Small intestine (tissue), 7 donors: ENCODE data around the gene CCT6B. TPM values are rescaled to one million over a fixed set of nuclear protein-coding genes. Genes with fewer than 3 reads are reported as not detected.

Experiments used
- DNase-seq, 2 donors: peaks; one replicate each; pipeline versions ENCODE4 v3.0.0 to v3.0.0-alpha.2; 2013
- FAIRE-seq: peaks from 2 replicates; lab custom pipeline; 2012; peaks lifted over from hg19 to GRCh38; lab: Jason Lieb, UNC
- H3K27ac ChIP-seq, 3 donors: one replicate each; pipeline ENCODE4 v1.5.1; 2013; ENCODE audit warnings: low read length in 2 of 3, mild to moderate bottlenecking in 2 of 3, control low read depth in 1 of 3, inconsistent platforms in 1 of 3, low read depth in 1 of 3, moderate library complexity in 1 of 3
- H3K27me3 ChIP-seq, 3 donors: one replicate each; pipeline ENCODE4 v1.6.1; 2013; ENCODE audit warnings: low read length in 3 of 3, inconsistent platforms in 1 of 3; ENCODE audit not compliant: control insufficient read depth in 3 of 3, insufficient read depth in 3 of 3
- H3K36me3 ChIP-seq, 3 donors: one replicate each; pipeline ENCODE4 v1.6.1; 2013; ENCODE audit warnings: low read length in 3 of 3, inconsistent platforms in 1 of 3, low read depth in 1 of 3, mild to moderate bottlenecking in 1 of 3, moderate library complexity in 1 of 3; ENCODE audit not compliant: control insufficient read depth in 3 of 3, insufficient read depth in 2 of 3
- H3K4me1 ChIP-seq, 3 donors: one replicate each; pipeline ENCODE4 v1.6.1; 2013; ENCODE audit warnings: low read length in 2 of 3, inconsistent platforms in 1 of 3, low read depth in 1 of 3, mild to moderate bottlenecking in 1 of 3, moderate library complexity in 1 of 3; ENCODE audit not compliant: control insufficient read depth in 3 of 3, insufficient read depth in 2 of 3
- H3K4me3 ChIP-seq, 3 donors: one replicate each; pipeline ENCODE4 v1.5.1; 2013; ENCODE audit warnings: low read length in 3 of 3, control low read depth in 1 of 3, inconsistent platforms in 1 of 3, low read depth in 1 of 3, mild to moderate bottlenecking in 1 of 3, moderate library complexity in 1 of 3
- H3K9me3 ChIP-seq, 2 donors: one replicate each; pipeline ENCODE4 v1.6.1; 2013; ENCODE audit warnings: low read depth in 1 of 2, low read length in 1 of 2; ENCODE audit not compliant: control insufficient read depth in 2 of 2, insufficient read depth in 1 of 2
- WGBS, 3 donors: extraction: QIAGEN DNeasy Blood & Tissue Kit; methylation state at CpG; one replicate each; pipeline ENCODE4 v1.1.7; 2013; 5-methylcytosine and 5-hydroxymethylcytosine counted together
- polyA plus RNA-seq, 4 donors: library from polyadenylated mRNA; stranded (reverse) in 3 of 4; unstranded in 1 of 4; fragments of 200-250 nt in 3 of 4; fragments of 120-200 nt in 1 of 4; gene quantifications; one replicate each; pipeline versions ENCODE4 v1.2.1 to v1.2.3, GENCODE V29; 2013
- donor health status: healthy with polysubstance abuse.
- donor health status: control.
- donor health status: control.
- donor health status: Bipolar disorder and iron deficiency.
- donor health status: healthy.

CCT6B gene
- polyA plus RNA-seq, 4 donors: 0.98 to 2.7 TPM; not detected in 2

DNA sequence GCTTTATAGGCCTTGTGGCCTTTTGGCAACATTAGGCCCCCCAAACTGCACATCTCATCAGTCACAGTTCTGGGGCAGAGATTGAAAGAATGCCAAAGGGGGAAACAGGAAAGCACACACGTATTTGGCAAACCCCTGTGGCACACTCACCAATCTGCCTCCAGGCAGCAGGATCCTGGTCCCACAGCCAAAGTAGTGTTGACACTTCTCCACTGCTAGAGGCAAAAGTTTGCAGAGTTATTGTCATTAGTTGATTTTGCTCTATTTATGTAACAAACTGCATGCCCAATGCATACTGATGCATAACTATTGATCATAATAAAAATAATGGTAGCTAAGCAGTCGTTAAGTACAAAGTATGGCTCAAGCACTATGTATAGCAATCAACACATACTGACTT lies 45.1 kb downstream of the CCT6B start:
- no peaks in the 10 kb centered on the region for H3K27me3 ChIP-seq
- no peak overlapping the region for H3K27ac ChIP-seq
- H3K9me3 ChIP-seq: no peaks in the 10 kb centered on the region
- no peak overlapping the region for H3K4me3 ChIP-seq
- no peaks in the 10 kb centered on the region for H3K4me1 ChIP-seq
- no peak for FAIRE-seq
- 69 to 77% (median 72%) methylated on average over 2 of the region's 2 CpGs for WGBS, 3 donors
- DNase-seq: no peak
- H3K36me3 ChIP-seq: no peaks in the 10 kb centered on the region

DNA sequence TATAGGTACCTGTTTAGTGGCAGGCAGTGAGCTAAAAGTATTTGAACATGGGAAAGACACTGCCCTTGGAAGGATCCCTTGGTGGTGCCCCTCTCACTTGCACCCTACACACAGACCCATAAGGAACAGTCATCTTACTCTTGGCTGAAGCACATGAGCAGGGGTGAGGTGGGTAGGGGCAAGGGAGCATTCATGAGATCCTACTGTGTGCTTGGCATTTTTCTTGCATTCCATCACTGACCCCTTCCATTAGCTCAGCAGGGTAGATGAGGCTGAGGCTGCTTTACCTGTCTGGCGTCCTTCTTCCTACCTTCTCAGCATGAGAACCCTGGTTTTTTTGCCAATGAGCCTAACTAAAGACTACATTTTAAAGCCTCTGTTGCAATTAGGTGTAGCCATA lies 48.3 kb downstream of the CCT6B start:
- H3K36me3 ChIP-seq: no peaks in the 10 kb centered on the region
- no peaks in the 10 kb centered on the region for H3K4me1 ChIP-seq
- no peak overlapping the region for H3K27ac ChIP-seq
- WGBS, 3 donors: 63 to 87% (median 74%) methylated on average over 1 of the region's 1 CpG
- no peaks in the 10 kb centered on the region for H3K9me3 ChIP-seq
- no peak overlapping the region for H3K4me3 ChIP-seq
- FAIRE-seq (no peak), DNase-seq (no peak)
- H3K27me3 ChIP-seq: no peaks in the 10 kb centered on the region

DNA sequence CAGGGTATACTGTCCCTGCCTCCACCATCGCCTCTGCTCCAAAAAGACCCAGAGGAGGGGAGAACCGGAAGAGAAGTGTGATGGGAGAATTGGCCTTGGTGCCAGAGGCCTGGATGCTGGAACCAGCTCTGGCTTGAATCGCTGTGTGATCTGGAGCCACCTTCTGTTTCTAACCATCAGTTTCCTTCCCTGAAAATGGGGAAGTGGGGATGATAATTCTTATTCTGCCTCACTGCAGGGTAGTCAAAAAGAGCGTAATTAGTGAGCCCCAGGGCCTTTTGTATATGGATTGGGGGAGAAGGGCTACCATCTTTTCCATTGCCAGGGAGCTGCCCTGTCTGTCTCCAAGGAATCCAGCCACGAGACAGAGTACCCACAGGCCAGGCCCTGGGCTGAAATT lies 52.2 kb downstream of the CCT6B start:
- Histone ChIP-seq H3K9me3 (no peaks in the 10 kb centered on the region), H3K36me3 (no peaks in the 10 kb centered on the region), H3K27ac (no peak overlapping the region), H3K27me3 (no peaks in the 10 kb centered on the region), H3K4me1 (no peaks in the 10 kb centered on the region), H3K4me3 (no peak overlapping the region)
- DNase-seq (no peak), FAIRE-seq (no peak)
- 70 to 82% (median 77%) methylated on average over 5 of the region's 5 CpGs for whole genome bisulfite sequencing, 3 donors

DNA sequence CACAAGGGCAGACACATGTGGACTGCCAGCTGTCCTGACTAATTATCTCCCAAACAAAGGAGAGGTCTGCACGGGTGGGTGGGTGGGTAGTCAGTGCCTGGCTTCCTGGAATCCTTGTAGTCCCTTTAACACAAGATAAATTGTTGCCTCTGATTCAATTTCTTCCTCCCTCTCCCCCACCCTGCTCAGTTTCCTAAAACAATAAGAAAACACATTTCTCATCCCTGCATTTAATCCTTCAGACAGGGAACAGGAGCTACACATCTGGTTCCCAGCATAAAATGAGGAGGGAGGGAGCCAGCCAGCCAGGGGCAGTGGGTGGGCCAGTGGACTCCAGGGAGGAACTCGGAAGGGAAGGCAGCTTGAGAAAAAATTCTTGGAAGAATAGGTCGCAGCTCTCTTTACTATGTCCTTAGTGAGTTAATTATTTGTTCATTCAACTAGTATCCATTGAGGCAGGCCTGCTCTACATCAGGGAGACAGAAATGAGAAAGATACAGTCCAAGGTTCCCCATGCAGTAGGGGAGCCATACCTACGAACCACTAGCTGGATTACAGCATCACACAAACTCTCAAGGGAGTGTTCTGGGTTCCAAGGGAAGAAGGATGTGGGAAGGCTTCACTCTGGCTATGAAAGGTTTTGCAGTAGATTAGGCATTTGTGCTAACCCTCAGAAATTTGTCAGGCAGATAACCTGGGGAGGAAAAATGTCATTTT lies 58.3 kb downstream of the CCT6B start:
- H3K4me3 ChIP-seq: no peak overlapping the region
- FAIRE-seq (no peak), DNase-seq (no peak)
- H3K27me3 ChIP-seq: peaks cover 0 to 6% (median 0%) of the 10 kb centered on the region in 3 donors
- no peaks in the 10 kb centered on the region for H3K36me3 ChIP-seq
- H3K9me3 ChIP-seq: no peaks in the 10 kb centered on the region
- WGBS, 3 donors: 20 to 28% (median 23%) methylated on average over 4 of the region's 4 CpGs
- H3K27ac ChIP-seq: no peak overlapping the region
- H3K4me1 ChIP-seq: no peaks in the 10 kb centered on the region

DNA sequence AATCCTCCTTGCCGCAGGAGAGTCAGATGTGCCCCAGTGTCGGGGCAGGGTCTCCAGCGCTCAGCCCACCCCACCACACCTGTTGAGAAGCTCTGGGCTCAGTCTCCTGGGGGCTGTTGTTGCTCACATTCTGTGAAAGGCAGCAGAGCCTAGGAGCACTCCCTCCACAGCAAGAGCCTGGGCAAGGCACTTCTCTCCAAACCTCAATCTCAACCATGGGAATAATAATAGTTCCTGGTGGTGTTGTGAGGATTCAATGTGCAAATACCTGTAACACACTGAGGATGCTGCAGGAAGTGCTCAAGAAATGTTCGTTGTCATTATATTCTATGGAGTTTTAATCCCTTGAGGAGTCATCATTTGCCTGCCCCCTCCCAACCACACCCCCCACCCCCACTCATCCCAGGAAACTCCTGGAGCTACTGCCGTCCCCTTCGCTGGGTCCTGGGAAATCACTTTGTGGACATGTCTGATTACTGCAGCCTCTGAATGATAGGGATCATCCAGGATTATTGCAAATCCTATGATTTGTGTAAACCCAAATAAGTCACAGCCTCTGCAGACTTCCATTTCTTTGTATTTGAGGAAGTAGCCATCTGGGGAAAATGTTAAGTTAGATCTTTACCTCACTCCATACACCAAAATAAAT lies 61.5 kb downstream of the CCT6B start:
- no peak overlapping the region for H3K4me3 ChIP-seq
- no peak for FAIRE-seq
- H3K36me3 ChIP-seq: no peaks in the 10 kb centered on the region
- 67 to 73% (median 72%) methylated on average over 6 of the region's 6 CpGs for WGBS, 3 donors
- no peak overlapping the region for H3K27ac ChIP-seq
- no peaks in the 10 kb centered on the region for H3K4me1 ChIP-seq
- peaks cover 0 to 6% (median 0%) of the 10 kb centered on the region in 3 donors for H3K27me3 ChIP-seq
- no peak for DNase-seq
- H3K9me3 ChIP-seq: no peaks in the 10 kb centered on the region

DNA sequence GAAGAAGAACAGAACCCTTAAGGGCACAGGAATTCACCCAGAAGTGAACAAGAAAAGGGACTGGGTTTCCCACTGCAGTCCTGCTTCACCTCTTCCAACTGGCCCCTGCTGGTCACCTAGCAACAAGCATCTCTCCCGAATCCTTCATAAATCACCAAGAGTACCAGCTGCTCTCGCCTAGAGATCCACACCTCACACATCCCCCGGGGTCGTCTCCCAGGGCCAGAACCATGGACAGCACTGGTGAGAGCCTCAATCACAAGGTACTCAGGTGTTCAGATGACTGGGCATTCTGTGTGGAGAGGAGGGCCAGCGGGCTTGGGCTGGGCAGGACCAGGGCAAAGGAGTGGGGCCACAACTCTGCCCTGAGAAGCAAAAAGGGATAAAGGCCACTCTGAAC lies 65.9 kb downstream of the CCT6B start:
- FAIRE-seq (no peak), DNase-seq (no peak)
- H3K36me3 ChIP-seq: no peaks in the 10 kb centered on the region
- no peak overlapping the region for H3K27ac ChIP-seq
- H3K9me3 ChIP-seq: no peaks in the 10 kb centered on the region
- no peak overlapping the region for H3K4me3 ChIP-seq
- H3K27me3 ChIP-seq: peaks cover 0 to 7% (median 2%) of the 10 kb centered on the region in 3 donors
- 16 to 24% (median 24%) methylated on average over 5 of the region's 5 CpGs for WGBS, 3 donors
- no peaks in the 10 kb centered on the region for H3K4me1 ChIP-seq

DNA sequence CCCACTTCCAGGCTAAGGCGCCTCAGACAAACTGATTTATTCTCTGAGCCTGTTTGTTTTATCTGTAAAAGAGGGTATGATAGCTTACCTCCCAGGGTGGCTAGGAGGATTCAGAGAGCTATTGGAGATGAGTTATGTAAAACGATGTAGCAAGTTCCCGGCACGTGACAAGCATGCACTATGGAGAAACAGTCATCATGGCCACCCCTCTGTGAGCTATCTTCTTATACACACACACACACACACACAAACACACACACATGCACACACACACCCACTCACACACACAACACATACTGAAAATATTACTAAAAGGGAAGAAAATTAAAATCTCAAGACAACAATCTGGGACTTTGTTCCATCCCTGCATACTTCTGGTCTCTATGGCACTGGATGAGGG lies 66.3 kb downstream of the CCT6B start:
- Histone ChIP-seq H3K27me3 (peaks cover 0 to 7% (median 2%) of the 10 kb centered on the region in 3 donors), H3K4me1 (no peaks in the 10 kb centered on the region)
- DNase-seq: no peak

DNA sequence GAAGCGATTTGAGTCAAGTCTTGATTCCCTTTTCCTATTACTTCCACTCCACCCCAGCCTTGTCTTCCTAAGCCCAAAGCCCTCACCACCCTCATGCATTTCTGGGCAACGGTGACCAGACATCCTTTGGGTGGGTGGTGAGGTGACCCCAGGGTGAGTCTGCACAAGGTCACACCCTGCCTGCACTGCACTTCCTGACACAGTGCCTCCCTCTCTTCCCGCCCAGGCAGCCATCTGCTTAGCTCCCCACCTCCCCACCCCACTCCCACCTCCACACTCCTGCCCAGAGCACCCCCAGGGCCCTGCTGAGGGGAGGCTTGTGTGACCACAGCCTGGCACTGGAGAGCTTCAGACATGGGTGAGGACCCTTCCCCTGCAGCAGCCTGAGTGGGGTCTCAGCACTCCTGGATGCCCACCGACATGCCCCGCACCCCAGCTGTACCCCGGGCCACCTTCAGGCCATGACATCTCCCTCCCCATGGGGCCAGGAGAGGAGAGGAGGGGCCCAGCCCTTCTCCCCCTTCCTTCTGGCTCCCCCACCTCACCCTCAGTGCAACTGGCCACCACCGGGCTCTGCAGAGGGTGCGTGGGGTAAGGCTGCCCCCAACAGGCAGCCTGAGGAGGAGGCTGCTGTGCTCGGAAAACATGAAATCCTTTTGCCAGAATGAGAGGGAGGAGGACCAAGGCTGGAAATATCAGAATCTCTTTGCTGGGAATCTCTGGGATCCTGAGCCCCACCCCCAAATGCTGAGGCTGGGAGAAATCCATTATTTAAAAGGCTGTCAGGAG lies 68.6 kb downstream of the CCT6B start:
- 29 to 33% (median 30%) methylated on average over 7 to 9 of the region's 9 CpGs for WGBS, 3 donors
- no peaks in the 10 kb centered on the region for H3K36me3 ChIP-seq
- H3K4me1 ChIP-seq: no peaks in the 10 kb centered on the region
- FAIRE-seq (no peak), DNase-seq (peak; percentile 1 to 7)
- H3K27me3 ChIP-seq: peaks cover 0 to 5% (median 3%) of the 10 kb centered on the region in 3 donors
- no peak overlapping the region for H3K27ac ChIP-seq
- no peaks in the 10 kb centered on the region for H3K9me3 ChIP-seq
- H3K4me3 ChIP-seq: no peak overlapping the region

More for the DNA sequence above, 66.3 kb downstream of the CCT6B start:
- WGBS, 3 donors: 82 to 91% (median 86%) methylated on average over 4 of the region's 4 CpGs
- H3K4me3 ChIP-seq: no peak overlapping the region
- H3K9me3 ChIP-seq: no peaks in the 10 kb centered on the region
- FAIRE-seq: no peak
- no peak overlapping the region for H3K27ac ChIP-seq
- no peaks in the 10 kb centered on the region for H3K36me3 ChIP-seq
